GM11168 (cell line): ENCODE data around the gene MAP1B.

Source experiments
- in situ Hi-C: fragments of 300-500 bp; cut with MboI; formaldehyde crosslinking; loops from one replicate; pipeline ENCODE4 v1.12.0; 2022; ENCODE audit warnings: low sequenced_read_pairs; ENCODE audit not compliant: unreplicated experiment

MAP1B gene

GRCh38 chr5:72238712-72239445 lies 131.6 kb downstream of the MAP1B start:
- in situ Hi-C loops: no loop called here

- in situ Hi-C loops: no loop called here
Observed at GRCh38 chr5:72241346-72242003, 134.2 kb downstream of the MAP1B start.

GRCh38 chr5:72242796-72243475 lies 135.7 kb downstream of the MAP1B start:
- in situ Hi-C loops: no loop called here

GRCh38 chr5:72243706-72244105 lies 136.4 kb downstream of the MAP1B start:
- in situ Hi-C loops: no loop called here

GRCh38 chr5:72244862-72245371 lies 137.6 kb downstream of the MAP1B start:
- in situ Hi-C loops: no loop called here

GRCh38 chr5:72245546-72245945 lies 138.3 kb downstream of the MAP1B start:
- in situ Hi-C loops: no loop called here

GRCh38 chr5:72245951-72246532 lies 138.8 kb downstream of the MAP1B start:
- in situ Hi-C loops: no loop called here

- in situ Hi-C loops: no loop called here
Observed at GRCh38 chr5:72246954-72247442, 139.7 kb downstream of the MAP1B start.

GRCh38 chr5:72248410-72248981 lies 141.2 kb downstream of the MAP1B start:
- in situ Hi-C loops: no loop called here

GRCh38 chr5:72251386-72251785 lies 144.1 kb downstream of the MAP1B start:
- in situ Hi-C loops: no loop called here

- in situ Hi-C loops: no loop called here
Observed at GRCh38 chr5:72252008-72252407, 144.7 kb downstream of the MAP1B start.

GRCh38 chr5:72252574-72253155 lies 145.4 kb downstream of the MAP1B start:
- in situ Hi-C loops: no loop called here

GRCh38 chr5:72255237-72255636 lies 148.0 kb downstream of the MAP1B start:
- in situ Hi-C loops: no loop called here

- in situ Hi-C loops: no loop called here
Observed at GRCh38 chr5:72255670-72256069, 148.4 kb downstream of the MAP1B start.

GRCh38 chr5:72256536-72256935 lies 149.3 kb downstream of the MAP1B start:
- in situ Hi-C loops: no loop called here
